Upper lobe of right lung (tissue), 1 donor: ENCODE results near the gene CKB. TPM values are rescaled to one million over a fixed set of nuclear protein-coding genes. Genes with fewer than 3 reads are reported as not detected.
A peak's percentile ranks its signal among the peaks of the same experiment; 100 is the strongest.

Experiments
- ATAC-seq: fragments of 200-7000 bp; cut with Tn5 transposase; one replicate; pipeline ENCODE4 v1.9.1; 2020; ENCODE audit warnings: mild to moderate bottlenecking, moderate library complexity
- DNase-seq: peaks from one replicate; pipeline ENCODE4 v3.0.0-alpha.2; 2020
- H3K27ac ChIP-seq: fragments of 200-600 bp; one replicate; pipeline ENCODE4 v1.8.0; 2022
- H3K27me3 ChIP-seq: fragments of 200-600 bp; one replicate; pipeline ENCODE4 v1.8.0; 2022; ENCODE audit warnings: mild to moderate bottlenecking
- H3K36me3 ChIP-seq: fragments of 200-600 bp; one replicate; pipeline ENCODE4 v1.8.0; 2022
- H3K4me1 ChIP-seq: fragments of 200-600 bp; one replicate; pipeline ENCODE4 v1.8.0; 2022
- H3K4me3 ChIP-seq: fragments of 200-600 bp; one replicate; pipeline ENCODE4 v1.8.0; 2022; ENCODE audit warnings: mild to moderate bottlenecking
- H3K9me3 ChIP-seq: fragments of 200-600 bp; one replicate; pipeline ENCODE4 v1.8.0; 2022
- CTCF ChIP-seq: fragments of 200-600 bp; IDR thresholded peaks from one replicate; pipeline ENCODE4 v1.8.0; 2022; ENCODE audit warnings: antibody characterized with exemption
- intact Hi-C: fragments of 100-400 bp; cut with DNase I; formaldehyde crosslinking; loops from one replicate; pipeline ENCODE4 v1.11.0; 2022
- total RNA-seq: library from RNA; stranded (reverse); fragmentation: NEBNext Ultra II Directional; extraction: Animal tissue kit (Norgen Biotek cat#: 25700); gene quantifications from one replicate; pipeline ENCODE4 v1.2.1, GENCODE V29; 2021
- donor health status: DM: no; HTN: yes; CAD: no; lungs with severe emphysema.

CKB gene
- total RNA-seq, 1 donor from 2014 or later: 148 TPM

GRCh38 chr14:103558071-103558882 lies 35.6 kb upstream of the CKB start:
- no peaks in the 10 kb centered on the region for H3K9me3 ChIP-seq
- intact Hi-C loops: no loop called here
- no peak overlapping the region for H3K4me3 ChIP-seq
- no peaks in the 10 kb centered on the region for H3K27me3 ChIP-seq
- TF ChIP-seq CTCF: no peak
- peaks cover 36% of the 10 kb centered on the region for H3K36me3 ChIP-seq
- ATAC-seq: no peak
- DNase-seq: no peak
- H3K4me1 ChIP-seq: peaks cover 49% of the 10 kb centered on the region
- peak overlapping the region; percentile 24 for H3K27ac ChIP-seq

- intact Hi-C loops: no loop called here
- H3K27me3 ChIP-seq: no peaks in the 10 kb centered on the region
- no peak overlapping the region for H3K4me3 ChIP-seq
- no peak for TF ChIP-seq CTCF
- H3K27ac ChIP-seq: no peak overlapping the region
- ATAC-seq: no peak
- peaks cover 36% of the 10 kb centered on the region for H3K36me3 ChIP-seq
- no peaks in the 10 kb centered on the region for H3K9me3 ChIP-seq
- peaks cover 55% of the 10 kb centered on the region for H3K4me1 ChIP-seq
- no peak for DNase-seq
Measured at GRCh38 chr14:103556946-103557758, 34.5 kb upstream of the CKB start.

- intact Hi-C loops: no loop called here
- Histone ChIP-seq H3K4me1 (peaks cover 59% of the 10 kb centered on the region), H3K9me3 (no peaks in the 10 kb centered on the region), H3K27ac (no peak overlapping the region), H3K36me3 (peaks cover 36% of the 10 kb centered on the region), H3K27me3 (no peaks in the 10 kb centered on the region), H3K4me3 (no peak overlapping the region)
- TF ChIP-seq CTCF: no peak
- DNase-seq: no peak
- no peak for ATAC-seq
Measured at GRCh38 chr14:103555559-103556337, 33.1 kb upstream of the CKB start.

- no peak for DNase-seq
- no peak for ATAC-seq
- Histone ChIP-seq H3K36me3 (peaks cover 9% of the 10 kb centered on the region), H3K27ac (peak overlapping the region; percentile 78), H3K9me3 (no peaks in the 10 kb centered on the region), H3K4me1 (peaks cover 33% of the 10 kb centered on the region), H3K4me3 (no peak overlapping the region), H3K27me3 (no peaks in the 10 kb centered on the region)
- intact Hi-C loops: no loop called here
- no peak for TF ChIP-seq CTCF
Measured at GRCh38 chr14:103552846-103553210, 30.2 kb upstream of the CKB start.

GRCh38 chr14:103552011-103552845 lies 29.6 kb upstream of the CKB start:
- intact Hi-C loops: no loop called here
- H3K4me1 ChIP-seq: peaks cover 27% of the 10 kb centered on the region

More at GRCh38 chr14:103552011-103552845, 29.6 kb upstream of the CKB start:
- DNase-seq (peak; percentile 73), ATAC-seq (peak; percentile 76)
- Histone ChIP-seq H3K4me3 (peak overlapping the region; percentile 19), H3K36me3 (peaks cover 3% of the 10 kb centered on the region), H3K9me3 (no peaks in the 10 kb centered on the region), H3K27me3 (no peaks in the 10 kb centered on the region), H3K27ac (peak overlapping the region; percentile 78)
- no peak for TF ChIP-seq CTCF
